Parathyroid adenoma (tissue), 2 donors: ENCODE results near the gene PLEKHJ1.

Experiments used
- H2AFZ ChIP-seq: fragments of 300-600 bp; sonication (generic); one replicate; pipeline ENCODE4 v1.7.0; 2017; ENCODE audit warnings: antibody characterized with exemption, mild to moderate bottlenecking
- H3K27ac ChIP-seq: fragments of 300-600 bp; sonication (generic); one replicate; pipeline ENCODE4 v1.7.0; 2017
- H3K27me3 ChIP-seq: fragments of 300-600 bp; sonication (generic); one replicate; pipeline ENCODE4 v1.7.0; 2017; ENCODE audit warnings: low read length; ENCODE audit not compliant: control insufficient read depth, insufficient read depth
- H3K36me3 ChIP-seq: fragments of 300-600 bp; sonication (generic); one replicate; pipeline ENCODE4 v1.7.0; 2017; ENCODE audit warnings: low read length; ENCODE audit not compliant: control insufficient read depth, insufficient read depth
- H3K4me1 ChIP-seq: fragments of 300-600 bp; sonication (generic); one replicate; pipeline ENCODE4 v1.7.0; 2017; ENCODE audit warnings: control low read depth
- H3K4me2 ChIP-seq: fragments of 300-600 bp; sonication (generic); one replicate; pipeline ENCODE4 v1.7.0; 2017; ENCODE audit warnings: low read length
- H3K4me3 ChIP-seq: fragments of 300-600 bp; sonication (generic); one replicate; pipeline ENCODE4 v1.7.0; 2017; ENCODE audit warnings: low read depth, low read length
- H3K79me2 ChIP-seq: fragments of 300-600 bp; sonication (generic); one replicate; pipeline ENCODE4 v1.7.0; 2017; ENCODE audit warnings: control low read depth
- H3K9ac ChIP-seq: fragments of 300-600 bp; sonication (generic); one replicate; pipeline ENCODE4 v1.7.0; 2017; ENCODE audit warnings: mild to moderate bottlenecking
- H3K9me3 ChIP-seq: fragments of 300-600 bp; sonication (generic); one replicate; pipeline ENCODE4 v1.7.0; 2017; ENCODE audit warnings: low read length; ENCODE audit not compliant: control insufficient read depth
- CTCF ChIP-seq: fragments of 300-600 bp; sonication (generic); IDR thresholded peaks from one replicate; pipeline ENCODE4 v1.7.0; 2017; ENCODE audit warnings: antibody characterized with exemption, mild to moderate bottlenecking
- donor health status: primary hyperparathyroidism.

The PLEKHJ1 gene

DNA sequence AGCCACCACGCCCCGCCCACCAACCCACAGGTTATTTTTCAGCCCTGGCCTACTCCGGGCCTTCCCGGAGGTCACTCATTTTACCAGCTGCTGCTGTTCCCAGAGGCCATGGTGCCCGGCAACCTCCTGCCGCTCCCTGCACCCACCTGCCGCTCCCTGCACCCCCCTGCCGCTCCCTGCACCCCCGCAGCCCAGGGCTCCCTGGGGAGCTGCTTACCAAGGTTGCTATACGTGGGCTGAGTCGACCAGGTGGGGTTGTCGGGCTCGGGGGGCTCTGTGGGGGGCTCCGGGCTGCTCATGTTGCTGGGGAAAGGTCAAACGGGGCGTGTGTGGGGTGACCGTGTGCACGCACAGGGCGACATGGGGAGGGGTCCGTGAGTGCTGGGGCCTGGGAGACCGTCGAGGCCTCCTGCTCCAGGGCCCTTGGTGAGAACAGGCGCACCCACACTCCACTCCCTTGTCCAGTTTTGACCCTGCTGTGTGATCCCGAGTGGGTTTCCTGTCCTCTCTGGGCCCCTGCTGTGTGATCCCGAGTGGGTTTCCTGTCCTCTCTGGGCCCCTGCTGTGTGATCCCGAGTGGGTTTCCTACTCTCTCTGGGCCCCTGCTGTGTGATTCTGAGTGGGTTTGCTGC lies 44.6 kb upstream of the PLEKHJ1 start:
- H3K79me2 ChIP-seq: no peaks in the 10 kb centered on the region
- H3K4me1 ChIP-seq: no peaks in the 10 kb centered on the region
- H3K9ac ChIP-seq: no peak overlapping the region
- H3K4me3 ChIP-seq: no peak overlapping the region
- H3K4me2 ChIP-seq: no peak overlapping the region
- no peak overlapping the region for H3K27ac ChIP-seq
- H2AFZ ChIP-seq: no peak overlapping the region
- H3K27me3 ChIP-seq: no peaks in the 10 kb centered on the region
- H3K36me3 ChIP-seq: no peaks in the 10 kb centered on the region
- no peaks in the 10 kb centered on the region for H3K9me3 ChIP-seq
- TF ChIP-seq CTCF: no peak

DNA sequence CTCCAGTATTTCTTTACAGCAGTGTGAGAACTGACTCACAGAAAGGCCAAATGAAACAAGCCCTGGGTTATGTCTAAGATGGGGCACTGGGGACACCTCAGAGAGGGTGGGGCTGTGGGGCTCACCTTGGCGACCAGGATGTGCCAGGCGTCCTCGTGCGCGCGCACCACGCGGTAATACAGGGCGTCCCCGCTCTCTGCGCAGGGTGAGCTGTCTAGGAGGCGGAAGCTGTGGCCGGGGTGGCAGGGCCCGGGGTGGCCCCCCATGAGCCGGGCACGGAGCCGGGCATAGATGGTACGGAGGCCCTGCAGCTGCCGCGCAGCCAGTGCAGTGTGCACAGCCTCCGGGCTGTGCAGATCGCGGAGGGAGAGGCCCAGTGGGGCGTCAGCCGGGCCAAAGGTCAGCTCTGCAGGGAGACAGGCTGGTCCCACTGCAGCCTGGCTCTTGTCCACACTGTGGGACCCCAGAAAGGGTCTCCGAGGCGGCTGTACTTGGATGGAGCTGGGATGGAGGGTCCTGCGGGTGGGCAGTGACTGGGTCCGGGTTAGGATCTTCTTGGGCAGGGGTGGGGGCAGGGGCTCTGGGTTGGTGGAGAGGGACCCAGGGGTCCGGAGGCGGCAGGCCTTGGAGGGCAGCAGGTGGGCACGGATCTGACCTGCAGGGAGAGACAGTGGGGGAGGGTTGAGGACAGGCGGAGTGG lies 42.5 kb upstream of the PLEKHJ1 start:
- Histone ChIP-seq H3K27me3 (no peaks in the 10 kb centered on the region), H3K79me2 (peaks cover 6% of the 10 kb centered on the region), H3K4me2 (no peak overlapping the region), H3K9me3 (no peaks in the 10 kb centered on the region), H3K36me3 (no peaks in the 10 kb centered on the region), H3K9ac (no peak overlapping the region), H2AFZ (no peak overlapping the region), H3K4me1 (peaks cover 4% of the 10 kb centered on the region), H3K27ac (no peak overlapping the region), H3K4me3 (no peak overlapping the region)
- TF ChIP-seq CTCF: no peak

DNA sequence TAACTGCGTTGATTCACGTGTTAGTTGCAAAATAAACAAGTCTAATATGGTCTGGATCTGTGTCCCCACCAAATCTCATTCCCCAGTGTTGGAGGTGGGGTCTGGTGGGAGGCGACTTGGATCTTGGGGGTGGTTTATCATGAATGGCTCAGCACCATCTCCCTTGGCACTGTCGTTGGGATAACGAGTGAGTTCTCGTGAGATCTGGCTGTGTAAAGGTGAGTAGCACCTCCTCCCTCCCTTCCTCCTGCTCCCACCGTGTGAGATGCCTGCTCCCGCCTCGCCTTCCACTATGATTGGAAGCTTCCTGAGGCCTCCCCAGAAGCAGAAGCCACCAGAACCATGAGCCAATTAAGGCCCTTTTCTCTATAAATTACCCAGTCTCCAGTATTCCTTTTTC lies 41.0 kb upstream of the PLEKHJ1 start:
- Histone ChIP-seq H3K4me3 (no peak overlapping the region), H3K4me1 (peaks cover 10% of the 10 kb centered on the region), H3K36me3 (no peaks in the 10 kb centered on the region), H3K9me3 (no peaks in the 10 kb centered on the region), H3K4me2 (no peak overlapping the region), H3K27me3 (no peaks in the 10 kb centered on the region), H3K9ac (no peak overlapping the region), H3K27ac (no peak overlapping the region), H2AFZ (no peak overlapping the region), H3K79me2 (peaks cover 6% of the 10 kb centered on the region)
- no peak for TF ChIP-seq CTCF

DNA sequence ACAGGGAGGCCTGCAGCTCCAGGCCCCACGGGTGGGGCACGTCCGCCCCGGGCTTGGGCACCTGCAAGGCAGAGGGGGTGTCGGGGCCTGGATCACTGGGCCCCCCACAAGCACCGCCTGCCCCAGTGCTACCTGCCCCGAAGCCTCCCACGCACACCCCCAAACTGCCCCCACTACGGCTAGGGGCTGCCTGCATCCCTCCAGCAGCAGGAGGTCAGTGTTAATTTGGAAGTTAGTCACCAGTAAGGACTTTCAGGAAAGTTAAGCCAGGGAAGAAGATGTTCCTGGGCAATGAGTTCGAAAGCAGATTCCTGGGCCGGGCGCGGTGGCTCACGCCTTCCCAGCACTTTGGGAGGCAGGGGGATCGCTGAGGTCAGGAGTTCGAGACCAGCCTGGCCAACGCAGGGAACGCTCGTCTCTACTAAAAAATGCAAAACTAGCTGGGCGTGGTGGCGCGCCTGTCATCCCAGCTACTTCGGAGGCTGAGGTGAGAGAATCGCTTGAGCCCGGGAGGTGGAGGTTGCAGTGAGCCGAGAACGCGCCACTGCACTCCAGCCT lies 40.4 kb upstream of the PLEKHJ1 start:
- no peak for TF ChIP-seq CTCF
- Histone ChIP-seq H3K4me2 (no peak overlapping the region), H3K27me3 (no peaks in the 10 kb centered on the region), H3K9me3 (no peaks in the 10 kb centered on the region), H2AFZ (no peak overlapping the region), H3K79me2 (peaks cover 10% of the 10 kb centered on the region), H3K27ac (no peak overlapping the region), H3K4me1 (peaks cover 12% of the 10 kb centered on the region), H3K36me3 (no peaks in the 10 kb centered on the region), H3K9ac (no peak overlapping the region), H3K4me3 (no peak overlapping the region)
